HG03469 (cell line): ENCODE data around the gene TWIST2.

Source experiments
- ATAC-seq: cut with Tn5 transposase; IDR thresholded peaks from one replicate; pipeline ENCODE4 v1.9.1; 2021; ENCODE audit warnings: mild to moderate bottlenecking, moderate library complexity, moderate number of reproducible peaks; ENCODE audit not compliant: unreplicated experiment

The TWIST2 gene

DNA sequence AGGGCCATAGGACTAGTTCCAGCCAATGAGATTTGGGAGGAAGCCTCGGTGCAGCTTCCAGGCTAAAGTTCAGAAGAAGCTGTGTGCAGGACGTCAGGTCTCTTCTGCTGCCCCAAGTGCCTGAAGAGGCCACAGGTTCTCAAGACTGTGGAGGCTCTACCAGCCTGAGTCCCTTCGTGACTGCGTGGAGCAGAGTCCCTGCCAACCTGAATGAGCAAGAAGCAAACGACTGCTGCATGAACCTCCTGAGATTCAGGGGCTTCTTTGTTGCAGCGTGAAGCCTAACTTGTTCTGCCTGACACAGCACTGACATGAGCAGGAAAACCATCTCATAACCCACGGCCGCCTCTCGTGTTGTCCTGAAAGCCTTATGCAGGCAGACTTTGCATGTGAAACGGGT lies 39.7 kb downstream of the TWIST2 start:
- ATAC-seq: no peak

DNA sequence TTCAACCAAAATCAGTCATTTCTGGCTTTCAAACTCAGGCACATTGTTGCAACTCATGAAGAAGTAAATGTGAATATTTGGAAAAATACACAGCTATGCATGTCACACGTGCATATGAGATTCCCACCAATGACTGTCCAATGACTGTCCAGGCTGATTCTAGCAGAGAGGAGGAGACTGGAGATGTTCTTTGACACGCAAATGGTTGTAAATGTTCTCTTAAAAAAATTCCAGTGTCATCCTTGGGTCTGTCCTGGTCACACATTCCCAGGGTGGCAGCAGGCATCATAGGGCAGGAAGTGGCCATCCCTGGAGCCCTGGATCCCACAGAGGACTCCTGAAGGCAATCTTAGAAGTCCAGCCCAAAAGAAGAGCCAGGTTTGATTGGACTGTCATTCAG lies 40.9 kb downstream of the TWIST2 start:
- ATAC-seq: no peak

DNA sequence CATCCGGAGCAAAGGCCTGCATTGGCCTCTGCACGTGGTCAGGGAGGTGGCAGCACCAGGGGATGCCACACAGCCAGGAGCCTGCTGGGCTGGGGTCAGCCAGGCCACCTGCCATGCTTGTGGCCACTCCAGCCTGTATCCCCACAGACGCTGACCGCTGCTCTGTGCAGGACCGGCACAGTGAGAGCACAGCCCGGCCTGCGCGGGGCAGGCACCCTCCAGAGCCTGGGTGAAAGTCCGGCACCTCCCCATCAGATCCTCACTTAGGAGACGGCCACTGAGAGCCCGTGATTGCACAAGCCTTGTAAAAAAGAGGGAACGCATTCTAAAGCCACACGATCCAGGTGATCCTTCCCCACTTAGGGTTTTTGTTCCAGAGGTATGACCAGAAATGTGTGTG lies 42.2 kb downstream of the TWIST2 start:
- ATAC-seq: no peak

DNA sequence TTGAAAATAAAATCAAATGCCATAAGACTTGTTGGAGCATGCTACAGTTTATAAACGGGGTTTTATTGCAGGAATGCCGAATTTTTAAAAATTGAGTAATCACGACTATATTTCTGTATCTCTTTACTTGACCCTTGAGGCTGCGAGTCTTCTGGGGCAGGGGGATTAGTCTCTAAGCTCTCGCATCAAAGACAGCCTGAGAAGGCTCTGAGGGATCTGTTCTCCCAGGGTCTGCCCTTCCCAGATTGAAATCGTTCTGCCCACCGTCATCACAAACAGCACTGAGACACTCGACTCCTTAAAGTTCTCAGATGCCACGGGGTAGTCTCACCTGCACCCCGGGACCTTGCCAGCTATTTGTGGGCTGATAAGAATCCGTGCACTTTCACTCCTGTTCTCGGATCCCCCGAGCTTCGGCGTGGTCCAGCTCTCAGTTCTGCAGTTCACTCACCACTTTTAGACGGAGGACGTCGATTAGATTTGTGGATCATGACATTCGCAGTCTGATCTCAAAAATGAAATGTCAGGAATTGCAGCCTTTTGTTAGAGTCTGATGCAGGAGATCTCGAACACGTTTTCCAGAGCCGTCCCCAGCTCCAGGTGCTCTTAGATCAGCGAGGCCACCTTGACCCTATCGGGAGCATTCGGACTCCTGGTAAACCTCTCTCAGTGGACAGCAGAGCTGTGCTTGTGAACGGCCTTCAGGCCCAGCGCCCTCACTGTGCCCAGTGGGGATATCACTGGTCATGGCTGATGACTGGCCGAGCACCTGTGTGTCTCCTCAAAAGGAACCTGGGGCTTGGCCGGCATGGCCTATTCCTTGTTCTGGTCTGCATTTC lies 43.0 kb downstream of the TWIST2 start:
- no peak for ATAC-seq

DNA sequence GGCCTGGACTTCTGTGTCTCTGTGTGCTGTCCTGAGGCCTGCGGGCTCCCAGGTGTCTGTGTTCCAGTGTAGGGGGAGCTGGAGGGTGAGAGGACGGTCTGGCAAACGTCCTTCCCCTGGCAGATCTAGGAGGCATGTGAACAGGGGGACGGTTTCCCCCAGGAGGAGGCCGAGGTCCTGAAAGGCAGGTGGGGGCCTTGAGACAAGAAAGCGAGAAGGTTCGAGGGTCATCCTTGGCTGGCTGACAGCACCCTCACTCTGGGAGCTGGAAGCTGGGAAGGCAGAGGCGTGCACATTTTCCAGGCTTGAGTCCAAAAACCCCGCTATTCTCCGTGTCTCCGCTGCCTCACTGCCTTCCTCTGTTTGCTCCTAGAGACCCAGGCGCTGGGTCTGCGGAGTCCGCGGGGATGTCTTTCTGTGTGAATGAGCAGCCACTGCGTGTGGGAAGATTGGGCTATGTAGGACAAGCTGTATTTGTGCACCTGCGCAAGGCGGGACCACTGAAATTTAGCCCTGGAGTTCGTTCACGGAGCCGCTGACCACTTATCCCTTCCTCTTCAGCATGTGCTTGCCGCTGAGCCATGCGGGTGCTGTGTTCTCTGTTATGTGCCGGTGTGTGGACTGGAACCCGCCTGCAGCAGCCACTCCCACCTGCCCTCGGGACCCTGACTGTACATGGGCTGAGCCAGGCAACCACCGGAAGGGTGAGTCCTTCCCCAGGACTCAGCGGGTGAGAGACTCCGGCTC lies 43.7 kb downstream of the TWIST2 start:
- no peak for ATAC-seq

DNA sequence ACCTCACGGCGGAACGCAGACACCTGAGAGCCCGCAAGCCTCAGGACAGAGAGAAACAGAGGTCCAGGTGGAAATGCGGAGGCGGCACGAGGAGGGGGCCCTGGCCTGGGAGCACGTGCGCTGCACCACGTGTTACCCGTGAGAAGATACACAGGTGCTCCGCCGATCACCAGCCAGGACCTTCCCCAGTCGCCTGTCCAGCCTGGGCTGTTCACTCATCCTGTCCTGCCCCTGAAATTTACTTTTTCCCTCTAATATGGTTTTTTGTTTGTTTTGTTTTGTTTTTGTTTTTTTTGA lies 44.3 kb downstream of the TWIST2 start:
- ATAC-seq: no peak

DNA sequence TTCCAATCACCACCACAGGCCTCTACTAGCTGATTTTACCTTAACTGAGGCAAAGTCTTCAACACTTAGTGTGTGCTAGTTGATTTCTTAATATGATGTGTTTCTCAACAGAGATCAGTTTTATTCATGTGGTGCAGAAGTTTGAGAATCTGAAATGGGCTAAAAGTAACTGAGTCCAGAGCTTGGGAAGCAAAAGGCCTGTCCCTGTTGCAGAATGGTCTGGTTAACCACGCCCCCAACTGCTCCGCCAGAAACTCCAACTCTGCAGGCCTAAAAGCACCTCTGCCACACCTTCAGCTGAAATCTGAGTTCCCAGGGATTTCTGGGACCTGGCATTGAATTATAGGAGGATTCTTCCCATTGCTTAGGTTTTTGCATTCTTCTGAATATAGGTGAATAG lies 44.9 kb downstream of the TWIST2 start:
- ATAC-seq: no peak

DNA sequence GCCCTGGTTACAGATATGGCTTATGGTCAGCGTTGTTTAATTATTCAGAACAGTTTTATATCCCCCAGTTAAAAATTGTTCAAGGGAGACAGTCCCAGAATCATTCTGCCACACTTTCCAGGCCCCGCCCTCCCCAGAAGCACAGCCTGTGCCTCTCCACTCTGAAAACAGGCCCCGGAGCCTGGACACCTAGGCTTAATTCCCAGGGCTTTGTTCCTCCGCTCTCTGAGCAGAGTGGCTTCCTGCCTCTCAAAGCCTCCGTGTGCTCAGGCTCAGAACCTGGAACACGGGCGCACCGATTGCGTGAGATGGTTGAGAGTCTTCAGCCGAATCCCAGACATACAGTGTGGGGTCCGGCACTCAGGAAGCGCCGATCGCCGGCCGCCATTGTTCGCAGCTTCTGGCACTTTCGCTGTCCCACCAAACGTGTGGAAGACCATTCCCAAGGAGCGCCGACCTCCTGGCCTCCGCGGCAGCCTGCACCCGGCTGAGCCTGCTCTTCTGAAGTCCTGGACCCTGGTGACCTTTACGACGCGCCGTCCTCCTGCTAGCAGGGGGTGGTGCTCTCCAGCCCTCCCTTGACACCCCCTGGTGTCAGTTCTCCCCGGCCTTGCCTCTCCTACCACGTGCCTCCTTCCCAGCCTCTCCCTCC lies 45.6 kb downstream of the TWIST2 start:
- ATAC-seq: no peak

DNA sequence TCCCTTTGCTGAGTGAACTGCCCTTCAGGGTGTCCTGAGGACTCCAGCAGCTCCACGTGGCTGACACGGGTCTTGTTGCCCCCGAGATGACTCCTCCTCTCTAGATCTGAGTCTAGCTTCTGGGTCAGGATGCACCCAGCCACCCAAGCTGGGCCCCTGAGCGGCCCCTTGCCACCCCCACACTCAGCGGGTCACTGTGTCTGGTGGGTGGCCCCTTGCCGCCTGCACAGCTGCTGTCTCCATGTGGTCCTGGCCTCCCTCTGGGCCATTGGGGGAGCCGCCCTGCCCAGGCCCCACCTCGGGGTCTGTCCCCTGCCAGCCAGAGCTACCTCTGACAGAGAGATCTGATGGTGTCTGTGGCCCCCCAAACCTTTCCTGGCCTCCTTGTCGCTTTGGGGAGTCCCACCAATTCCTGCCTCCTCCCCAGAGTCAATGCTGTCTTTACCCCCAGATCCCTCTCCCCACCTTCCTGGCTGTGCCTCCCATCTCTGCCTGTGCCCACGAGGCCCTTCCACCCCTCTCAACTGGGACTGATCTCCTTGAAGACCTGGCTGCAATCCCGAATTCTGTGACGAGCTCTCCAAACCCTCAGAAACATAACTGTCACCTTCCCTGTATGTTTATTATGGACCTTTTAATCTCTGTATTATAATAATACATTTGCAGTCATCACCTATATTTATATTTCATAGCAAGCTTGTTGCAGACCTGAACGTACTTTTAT lies 46.5 kb downstream of the TWIST2 start:
- no peak for ATAC-seq

DNA sequence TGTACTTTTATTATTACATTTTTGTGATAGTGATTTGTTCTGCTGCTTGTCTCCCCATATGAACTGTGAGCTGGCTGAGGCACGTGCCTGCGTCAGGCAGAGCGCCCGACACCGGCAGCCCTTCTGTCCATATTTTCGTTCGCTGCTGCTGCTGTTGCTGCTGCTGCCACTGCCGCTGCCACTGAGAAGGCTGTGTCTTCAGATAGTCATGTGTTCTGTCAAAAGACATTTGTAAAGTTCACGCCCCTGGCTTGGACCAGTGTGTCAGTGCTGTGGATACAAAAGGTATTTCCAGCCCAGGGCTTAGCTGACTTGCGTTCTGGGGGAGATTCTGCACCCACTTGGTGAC lies 47.0 kb downstream of the TWIST2 start:
- no peak for ATAC-seq

DNA sequence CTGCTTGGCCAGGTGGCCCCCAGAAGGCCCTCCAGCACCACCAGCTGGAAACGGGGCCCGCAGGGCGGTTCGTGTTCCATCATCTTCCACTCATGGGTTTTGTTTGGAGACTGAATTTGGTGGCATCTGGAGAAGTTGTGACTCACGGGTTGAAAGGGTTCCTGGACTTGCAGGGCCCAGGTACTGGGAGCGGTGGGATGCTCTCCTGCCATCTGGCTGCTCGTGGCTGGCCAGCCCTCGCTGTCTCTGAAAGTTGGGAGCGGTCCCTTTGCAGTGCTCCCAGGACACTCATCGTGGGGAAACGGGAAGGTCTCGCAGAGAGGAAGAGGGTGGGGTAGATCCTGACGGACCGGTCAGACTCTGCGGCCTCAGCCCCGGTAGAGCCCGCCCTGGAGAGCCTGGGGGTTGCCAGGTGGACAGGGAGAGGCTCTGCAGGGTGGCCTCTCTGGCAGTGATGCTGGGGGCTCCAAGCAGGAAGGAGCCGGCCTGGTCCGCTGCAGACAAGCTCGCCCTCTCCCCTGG lies 47.5 kb downstream of the TWIST2 start:
- no peak for ATAC-seq

DNA sequence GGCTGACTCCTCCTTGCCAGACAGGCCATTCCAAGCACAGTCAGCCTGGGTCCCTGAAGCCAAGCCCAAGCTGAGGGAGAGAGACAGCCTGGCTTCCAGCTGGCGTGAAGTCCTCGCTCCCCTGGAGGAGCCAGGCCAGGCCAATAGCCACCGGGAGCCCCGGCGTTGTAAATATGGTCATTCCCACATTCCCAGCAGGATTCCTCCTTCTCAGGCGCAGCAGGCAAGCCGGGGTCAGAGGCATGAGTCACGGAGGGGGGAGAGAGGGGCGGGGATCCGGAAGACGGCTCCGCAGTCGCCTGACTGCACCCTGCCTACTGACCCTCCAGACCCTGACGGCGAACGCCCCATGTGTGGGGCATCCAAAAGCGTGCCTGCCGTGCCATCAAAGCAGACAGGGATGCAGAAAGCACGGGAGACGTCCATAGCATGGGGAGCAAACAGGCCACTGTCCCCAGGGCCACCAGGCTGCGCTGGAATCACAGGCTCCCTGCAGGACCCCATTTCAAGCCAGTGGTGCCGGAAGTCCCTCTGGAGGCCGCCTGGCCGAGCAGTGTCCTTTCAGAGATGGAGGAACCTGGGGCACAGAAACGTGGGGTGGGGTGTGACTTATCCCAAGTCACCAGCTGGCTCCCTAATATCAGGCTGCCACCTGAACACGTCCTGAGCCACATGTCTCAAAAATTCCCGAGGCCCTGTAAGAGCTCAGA lies 48.2 kb downstream of the TWIST2 start:
- ATAC-seq: no peak

DNA sequence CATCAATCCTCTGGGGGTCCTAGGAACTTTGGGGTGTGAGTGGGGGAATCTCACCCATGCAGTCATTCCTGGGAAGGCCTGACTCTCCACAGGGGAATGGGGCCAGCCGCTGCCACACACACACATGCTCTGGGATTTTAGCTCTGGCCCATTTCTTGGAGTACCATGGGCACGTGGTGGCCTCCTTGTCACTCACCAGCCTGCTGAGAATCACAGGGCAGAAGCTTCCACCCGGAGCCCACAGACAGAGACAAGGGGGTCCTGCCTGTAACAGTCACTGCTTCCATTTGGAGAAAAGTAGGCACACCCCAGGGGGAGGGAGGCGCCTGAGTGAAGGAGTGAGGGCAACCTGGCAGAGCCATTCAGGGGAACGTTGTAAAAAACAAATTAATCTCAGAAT lies 48.8 kb downstream of the TWIST2 start:
- ATAC-seq: no peak

DNA sequence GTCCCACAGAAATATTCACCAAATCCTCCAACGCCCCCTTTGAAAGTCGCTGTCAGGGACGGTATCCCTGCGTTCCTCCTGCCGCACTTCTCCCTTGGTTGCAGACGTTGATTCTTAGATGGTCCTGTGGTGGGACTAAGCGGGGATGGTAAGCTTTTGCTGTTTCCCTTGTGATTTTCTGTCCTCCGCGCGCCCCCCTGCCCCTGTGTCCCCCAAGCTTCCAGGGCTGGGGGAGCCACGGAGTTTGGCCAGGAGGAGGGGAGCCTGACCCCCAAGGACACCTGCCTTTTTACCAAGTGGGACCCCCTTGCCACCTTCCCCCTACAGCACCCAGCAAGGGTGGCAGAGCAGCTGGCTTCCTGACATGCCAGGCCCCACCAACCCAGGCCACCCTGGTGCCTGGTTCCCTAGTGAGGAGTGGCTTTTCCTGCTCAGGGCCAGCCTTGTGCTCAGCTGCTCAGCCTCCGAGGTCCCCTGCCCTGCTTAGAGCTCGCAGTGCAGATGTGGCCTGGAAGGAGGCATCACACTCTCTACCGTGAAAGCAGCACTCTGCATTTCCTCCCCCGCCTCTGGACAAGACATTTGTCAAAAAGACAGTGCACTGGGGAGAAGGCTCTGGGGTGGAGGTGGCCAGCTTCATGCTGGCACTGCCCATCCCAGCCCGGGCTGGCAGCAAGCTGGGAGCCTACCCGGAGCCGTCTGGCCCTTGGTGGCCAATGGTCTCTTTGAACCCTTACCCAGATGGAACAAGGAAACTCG lies 49.4 kb downstream of the TWIST2 start:
- no peak for ATAC-seq

DNA sequence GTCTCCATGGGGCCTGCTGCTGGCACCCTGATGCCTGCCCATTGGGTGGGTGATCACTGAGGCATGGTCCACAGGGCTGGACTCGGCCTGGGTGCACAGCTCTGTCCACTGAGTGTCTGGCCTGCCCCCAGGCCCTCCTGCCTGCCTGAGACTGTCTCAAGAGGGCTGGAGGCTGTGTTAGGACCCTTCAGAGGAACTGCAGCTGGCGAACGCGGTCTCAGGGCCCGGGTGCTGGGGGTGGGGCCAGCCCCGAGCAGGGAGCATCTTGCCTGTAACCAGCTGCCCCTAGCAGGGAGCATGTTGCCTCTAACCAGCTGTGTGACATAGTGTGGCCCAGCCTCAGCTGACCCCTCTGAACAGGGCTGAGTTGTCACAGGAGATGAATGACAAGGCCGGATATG lies 50.0 kb downstream of the TWIST2 start:
- no peak for ATAC-seq

DNA sequence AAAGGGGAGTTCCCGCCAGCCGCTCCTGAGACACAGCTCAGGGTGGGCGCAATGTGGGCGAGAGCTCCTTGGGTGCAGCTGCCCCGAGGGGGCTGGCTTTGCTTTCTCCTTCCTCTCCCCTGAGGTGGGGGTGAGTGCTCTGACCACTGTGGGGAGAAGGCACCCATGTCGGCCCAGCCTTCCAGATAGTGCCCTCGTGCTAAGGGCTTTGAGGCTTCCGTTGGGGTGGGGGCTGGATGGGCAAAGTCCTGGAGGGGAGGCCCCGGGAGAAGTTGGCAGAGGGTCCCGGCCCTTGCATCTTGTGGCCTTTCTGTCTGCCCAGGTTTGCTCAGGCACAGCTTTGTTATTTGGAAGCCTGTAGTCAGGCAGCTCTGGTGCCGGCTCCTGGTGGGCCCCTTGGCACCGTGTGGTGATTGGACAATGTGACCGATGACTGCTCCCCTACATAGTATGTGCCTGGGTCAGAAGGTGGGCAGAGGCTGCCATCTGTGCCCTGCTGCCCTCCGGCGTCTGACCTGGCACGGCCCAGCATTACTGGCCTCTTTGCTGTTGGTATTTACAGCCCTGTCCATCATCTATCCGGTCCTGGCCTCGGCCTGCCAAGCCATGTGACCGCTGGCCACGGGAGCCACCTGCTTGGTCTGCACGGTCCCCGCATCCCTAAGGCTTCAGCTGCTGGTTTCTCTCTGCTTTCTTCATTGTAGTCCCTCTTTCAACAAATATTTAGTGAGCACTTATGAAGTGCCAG lies 50.8 kb downstream of the TWIST2 start:
- no peak for ATAC-seq

DNA sequence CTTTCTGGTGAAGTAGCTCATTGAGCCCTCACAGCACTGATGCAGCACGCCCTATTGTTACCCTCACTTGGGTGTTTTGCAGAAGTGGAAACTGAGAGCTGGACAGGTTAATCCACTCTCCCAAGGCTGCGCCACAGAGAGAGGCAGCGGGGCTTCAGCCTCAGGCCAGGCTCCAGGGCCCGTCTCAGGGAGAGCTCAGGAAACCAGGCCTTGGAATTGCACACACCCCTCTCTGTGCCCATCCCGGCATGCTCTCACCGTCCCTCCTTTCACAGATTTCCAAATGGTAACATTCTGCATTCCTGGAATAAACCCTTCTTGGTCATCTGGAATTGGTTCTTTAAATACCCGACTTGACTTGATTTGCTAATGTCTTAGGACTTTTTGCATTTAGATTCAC lies 51.5 kb downstream of the TWIST2 start:
- no peak for ATAC-seq

DNA sequence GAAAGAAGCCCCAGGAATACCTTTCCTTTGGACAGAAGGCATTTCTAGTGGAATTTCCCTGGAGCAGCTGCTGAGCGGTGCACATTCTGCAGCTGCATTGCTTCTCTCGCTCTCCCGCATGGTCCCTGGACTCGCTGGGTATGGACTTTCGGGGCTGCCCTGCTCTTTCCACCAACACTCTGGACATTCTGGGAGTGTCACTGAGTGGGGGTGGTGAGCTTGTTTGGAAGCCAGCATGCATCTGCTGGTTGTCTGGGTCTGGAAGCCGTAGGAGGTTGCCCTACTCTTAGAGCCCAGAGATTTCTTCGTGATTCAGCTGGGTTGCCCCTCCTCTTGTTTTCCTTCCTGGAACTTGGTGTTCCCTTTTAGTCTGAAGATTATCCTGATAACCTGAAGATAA lies 52.6 kb downstream of the TWIST2 start:
- ATAC-seq: no peak

DNA sequence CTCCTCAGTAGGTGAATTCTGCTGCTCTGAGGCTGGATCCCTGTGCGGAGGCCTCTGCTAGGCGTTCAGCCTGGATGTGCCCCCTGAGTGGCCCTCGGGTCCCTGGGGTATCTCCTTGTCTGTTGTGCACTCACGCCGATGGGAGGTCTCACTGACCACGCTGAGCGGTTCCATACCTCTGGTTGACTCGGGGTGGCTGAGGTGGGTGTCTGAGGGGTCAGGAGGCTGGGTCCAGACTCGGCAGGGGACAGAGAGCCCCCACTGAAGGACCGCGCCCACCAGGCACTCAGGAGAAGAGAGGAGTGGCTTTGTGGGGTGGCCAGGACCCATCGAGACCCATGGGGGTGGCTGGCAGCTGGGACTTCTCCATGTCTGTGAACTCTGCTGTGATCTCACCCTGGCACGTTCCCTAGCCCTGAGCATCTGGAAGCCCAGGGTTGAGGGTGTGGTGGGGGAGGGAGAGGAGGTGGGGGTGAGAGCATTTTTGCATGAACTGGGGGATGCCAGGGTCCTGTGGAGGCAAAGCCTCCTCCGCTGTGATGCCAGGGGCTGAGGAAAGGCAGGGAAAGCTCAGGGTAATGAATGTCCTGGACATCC lies 53.7 kb downstream of the TWIST2 start:
- ATAC-seq: no peak
